GM12891 (cell line): ENCODE results near the gene MAGI1.

Source experiments
- PAX5 ChIP-seq: IDR thresholded peaks from 2 replicates; pipeline ENCODE4 v1.6.1; 2011; ENCODE audit warnings: low read length, moderate library complexity, mild to moderate bottlenecking; ENCODE audit not compliant: insufficient read depth, severe bottlenecking
- POLR2A ChIP-seq: IDR thresholded peaks from 2 replicates; pipeline ENCODE4 v1.6.1; 2011; ENCODE audit warnings: low read depth, low read length, control low read depth
- POLR2AphosphoS5 ChIP-seq: IDR thresholded peaks from 2 replicates; pipeline ENCODE4 v1.6.1; 2011; ENCODE audit warnings: low read depth, low read length, control low read depth
- POU2F2 ChIP-seq: IDR thresholded peaks from 2 replicates; pipeline ENCODE4 v1.6.1; 2011; ENCODE audit warnings: low read depth, mild to moderate bottlenecking, control low read depth, low read length, moderate library complexity
- TAF1 ChIP-seq: IDR thresholded peaks from 2 replicates; pipeline ENCODE4 v1.6.1; 2011; ENCODE audit warnings: low read depth, low read length, control low read depth

GRCh38 chr3:66048051-66048395 is 9.3 kb upstream of the MAGI1 start:
- TF ChIP-seq POLR2A, result no peak
- no peak for TF ChIP-seq TAF1
- TF ChIP-seq POLR2AphosphoS5, result no peak
- no peak for TF ChIP-seq POU2F2
- TF ChIP-seq PAX5, result no peak
